HG03439 (cell line): Measurements from ENCODE around the gene LMNTD2.

ENCODE experiments used
- ATAC-seq: cut with Tn5 transposase; IDR thresholded peaks from one replicate; pipeline ENCODE4 v1.9.1; 2021; ENCODE audit warnings: mild to moderate bottlenecking, moderate library complexity; ENCODE audit not compliant: unreplicated experiment

LMNTD2 gene

GRCh38 chr11:554428-555226, 5.9 kb downstream of the LMNTD2 start:
- ATAC-seq: no peak

GRCh38 chr11:553988-554340, 6.6 kb downstream of the LMNTD2 start:
- ATAC-seq: no peak

GRCh38 chr11:553083-553987, 7.2 kb downstream of the LMNTD2 start:
- ATAC-seq: no peak

GRCh38 chr11:551596-551995, 8.9 kb downstream of the LMNTD2 start:
- ATAC-seq: no peak

- ATAC-seq: no peak
Measured at GRCh38 chr11:551131-551530, 9.4 kb downstream of the LMNTD2 start.

GRCh38 chr11:550746-551085, 9.8 kb downstream of the LMNTD2 start:
- ATAC-seq: no peak

GRCh38 chr11:550021-550745, 10.4 kb downstream of the LMNTD2 start:
- no peak for ATAC-seq

- no peak for ATAC-seq
Measured at GRCh38 chr11:548700-549603, 11.6 kb downstream of the LMNTD2 start.

GRCh38 chr11:545171-545570, 15.4 kb downstream of the LMNTD2 start:
- ATAC-seq: no peak

GRCh38 chr11:544817-545166, 15.7 kb downstream of the LMNTD2 start:
- no peak for ATAC-seq

GRCh38 chr11:541433-541885, 19.1 kb downstream of the LMNTD2 start:
- ATAC-seq: no peak

- no peak for ATAC-seq
Measured at GRCh38 chr11:540583-541432, 19.7 kb downstream of the LMNTD2 start.

- ATAC-seq: no peak
Measured at GRCh38 chr11:539971-540481, 20.5 kb downstream of the LMNTD2 start.

GRCh38 chr11:538431-539051, 22.0 kb downstream of the LMNTD2 start:
- ATAC-seq: no peak

GRCh38 chr11:537622-538430, 22.7 kb downstream of the LMNTD2 start:
- no peak for ATAC-seq

- ATAC-seq: peak; percentile 46
Measured at GRCh38 chr11:536841-537621, 23.5 kb downstream of the LMNTD2 start, which contains the start of gene LRRC56. TSS of gene LRRC56 (plus strand) at chr11:537527. CDS start at chr11:540685, 3,158 bp downstream.
